Measurements from ENCODE around the gene TMEM263.

- TF ChIP-seq CTCF (IDR thresholded peaks at IDR 0.05) = no peak
- no peak for TF ChIP-seq POLR2A (IDR thresholded peaks at IDR 0.05)
These were observed 42.3 kb upstream of the TMEM263 start for GRCh38 chr12:106913456-106913855.
